Activated CD4-positive, alpha-beta T cell treated with anti-CD3 and anti-CD28 coated beads, Interleukin-2, amount 50 U/mL, for 1 hour (primary cell): Measurements from ENCODE around the gene C10orf53.
"Not testable (repeated sequence)": the region's sequence is repeated elsewhere in the genome, so short reads cannot be mapped to it uniquely, and the experiment has no call there.

ENCODE experiments used
- DNase-seq: peaks from one replicate; pipeline ENCODE4 v3.0.0-alpha.2; 2020

Gene C10orf53

DNA sequence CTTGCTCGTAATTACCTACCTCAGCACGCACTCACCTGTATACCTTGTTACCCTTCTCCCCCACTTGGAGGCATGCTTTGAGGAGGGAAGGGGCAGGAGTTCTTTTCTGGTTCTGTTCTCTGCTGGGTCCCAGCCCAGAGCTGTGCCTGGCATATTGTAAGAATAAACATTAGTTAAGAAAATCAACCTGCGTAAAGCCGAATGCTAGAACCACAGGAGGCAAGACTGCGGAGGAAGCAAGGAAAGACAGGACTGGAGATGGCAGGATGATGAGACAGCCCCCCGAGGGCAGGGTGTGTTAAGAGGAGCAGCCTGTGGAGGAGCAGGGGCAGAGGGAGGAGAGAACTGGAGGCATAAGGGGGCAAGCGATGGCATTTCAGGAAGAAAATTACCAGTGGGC is 9.5 kb downstream of the C10orf53 start:
- DNase-seq = no peak

- no peak for DNase-seq
Measured at GRCh38 chr10:49689882-49690510, 10.5 kb downstream of the C10orf53 start.

GRCh38 chr10:49690698-49691356 is 11.4 kb downstream of the C10orf53 start:
- no peak for DNase-seq

- DNase-seq = no peak
Measured at GRCh38 chr10:49691588-49691987, 12.1 kb downstream of the C10orf53 start.

DNA sequence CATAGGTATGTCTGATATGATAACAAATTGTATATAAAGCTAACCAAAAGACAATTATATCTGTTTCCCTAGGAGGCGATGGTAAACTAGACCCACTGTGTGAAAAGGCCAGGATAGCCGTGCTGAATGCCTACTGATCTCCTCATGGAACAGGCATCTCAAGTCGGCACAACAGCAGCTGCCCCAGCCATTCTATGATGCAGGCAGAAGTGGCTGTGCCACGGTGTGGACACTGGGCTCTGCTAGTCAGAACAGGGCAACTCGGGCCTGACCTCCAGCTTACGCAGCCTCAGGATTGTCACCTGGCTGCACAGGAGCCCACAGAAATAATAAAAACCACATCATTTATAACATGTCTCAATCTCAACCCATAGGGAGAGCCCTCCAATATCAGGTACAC is 15.0 kb downstream of the C10orf53 start:
- no peak for DNase-seq

DNA sequence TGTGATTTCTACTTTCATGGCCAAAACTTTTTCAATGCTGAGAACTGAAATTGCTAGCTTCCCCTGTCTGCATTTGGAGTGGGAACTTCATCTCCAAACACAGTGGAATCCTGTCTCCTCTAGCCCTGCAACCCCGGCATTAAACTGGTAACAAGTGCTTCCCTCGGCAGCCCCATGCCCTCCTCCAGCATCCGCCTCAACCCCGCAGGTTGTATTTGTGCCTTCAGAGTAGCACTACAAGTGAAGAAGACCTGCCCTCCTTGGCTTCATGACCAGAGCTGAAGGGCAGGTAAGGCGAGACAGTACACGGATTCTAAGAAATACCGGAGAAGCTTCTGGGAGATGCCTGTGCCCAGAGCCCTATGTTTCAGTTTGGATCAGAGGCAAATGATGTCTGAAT is 16.9 kb downstream of the C10orf53 start:
- no peak for DNase-seq

DNA sequence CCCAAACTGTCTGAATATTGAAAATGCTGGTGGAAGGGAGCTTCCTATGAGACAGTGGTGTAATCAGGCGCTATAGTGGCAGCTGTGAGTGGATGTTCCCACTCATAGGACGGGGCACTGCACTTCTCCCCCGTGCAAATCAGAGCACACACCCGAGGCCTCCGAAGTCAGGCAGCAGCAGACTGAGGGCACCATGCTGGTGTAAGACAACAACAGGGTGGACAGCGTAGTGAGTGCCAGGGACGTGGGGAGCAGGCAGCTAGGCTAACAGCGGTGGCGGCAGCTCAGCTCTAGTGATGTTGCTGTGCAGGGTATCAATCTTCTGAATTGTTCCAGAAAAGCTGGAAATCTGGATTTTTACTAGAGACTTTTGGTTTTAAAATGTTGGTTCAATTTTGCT is 19.2 kb downstream of the C10orf53 start:
- DNase-seq = no peak

GRCh38 chr10:49700211-49700610 is 20.8 kb downstream of the C10orf53 start:
- no peak for DNase-seq

DNA sequence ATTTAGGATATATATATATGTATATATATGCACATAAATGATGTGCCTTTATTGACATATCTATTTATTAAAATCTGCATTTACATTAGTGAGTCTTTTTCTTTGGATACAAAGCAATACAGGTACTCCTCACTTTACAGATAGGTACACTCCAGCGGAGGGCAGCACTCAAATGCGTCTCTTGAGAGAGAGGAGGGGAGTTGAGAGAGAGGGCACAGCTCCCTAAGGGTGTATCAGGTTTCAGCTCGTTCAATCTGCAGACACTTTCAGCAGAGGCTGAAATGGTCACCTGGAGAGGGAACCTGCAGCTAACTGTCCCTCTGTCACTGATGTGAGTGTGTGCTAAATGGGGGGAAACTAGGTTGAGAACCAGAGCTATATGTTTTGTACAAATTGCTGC is 21.5 kb downstream of the C10orf53 start:
- DNase-seq = no peak

- no peak for DNase-seq
Measured at GRCh38 chr10:49707585-49707984, 28.1 kb downstream of the C10orf53 start.

DNA sequence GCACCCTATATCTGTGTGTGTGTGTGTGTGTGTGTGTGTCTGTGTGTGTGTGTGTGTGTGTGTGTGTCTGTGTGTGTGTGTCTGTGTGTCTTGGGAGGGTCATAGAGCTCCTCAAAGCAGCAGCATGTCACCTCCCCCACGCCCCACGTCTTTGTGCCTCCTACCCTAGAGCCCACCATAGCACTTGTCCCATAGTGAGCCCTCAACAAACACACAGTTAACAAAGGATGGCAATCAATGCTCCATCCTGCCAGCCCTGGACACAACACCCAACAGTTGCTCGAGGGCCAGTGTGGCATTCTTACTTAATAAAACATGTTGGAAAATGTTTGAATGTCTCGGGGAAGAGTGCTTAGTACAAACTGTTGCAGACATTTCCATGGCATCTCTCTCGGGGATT is 30.5 kb downstream of the C10orf53 start:
- DNase-seq = no peak

DNA sequence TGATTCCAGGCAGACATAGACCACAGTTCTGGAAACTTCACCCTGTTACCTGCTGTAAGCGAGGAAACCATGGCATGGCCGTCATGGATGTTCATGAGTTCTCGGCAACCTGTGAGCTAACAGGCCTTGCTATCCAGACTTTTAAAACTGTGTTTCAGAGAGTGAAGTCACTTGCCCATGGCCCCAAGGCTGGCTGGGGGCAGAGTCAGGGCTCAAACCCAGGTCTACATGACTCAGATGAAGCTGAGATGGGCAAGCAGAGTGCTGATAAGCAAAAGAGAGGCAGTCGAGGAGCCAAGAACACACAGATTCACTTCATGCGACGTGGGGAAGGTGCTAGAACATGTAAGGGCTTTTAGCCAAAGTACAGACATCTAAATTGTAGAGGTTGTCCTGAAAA is 31.5 kb downstream of the C10orf53 start:
- no peak for DNase-seq

DNA sequence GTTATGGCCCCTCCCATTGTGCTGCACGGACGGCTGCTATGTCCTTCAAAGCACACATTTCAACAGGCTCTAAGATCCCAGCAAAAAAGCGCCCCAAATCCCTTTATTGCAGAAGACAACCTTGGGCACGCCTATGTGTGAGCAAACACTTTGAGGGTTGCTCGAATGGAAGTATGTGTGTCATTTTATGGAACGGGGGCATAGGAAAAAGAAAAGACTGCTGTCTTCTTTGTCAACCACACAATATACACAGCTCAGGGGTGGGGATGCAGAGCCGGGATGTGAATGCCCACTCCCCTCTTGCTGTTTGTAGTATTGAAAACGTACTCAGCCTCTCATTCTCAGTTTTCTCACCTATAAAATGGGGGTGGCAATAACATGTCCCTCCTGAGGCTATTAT is 32.0 kb downstream of the C10orf53 start:
- no peak for DNase-seq

DNA sequence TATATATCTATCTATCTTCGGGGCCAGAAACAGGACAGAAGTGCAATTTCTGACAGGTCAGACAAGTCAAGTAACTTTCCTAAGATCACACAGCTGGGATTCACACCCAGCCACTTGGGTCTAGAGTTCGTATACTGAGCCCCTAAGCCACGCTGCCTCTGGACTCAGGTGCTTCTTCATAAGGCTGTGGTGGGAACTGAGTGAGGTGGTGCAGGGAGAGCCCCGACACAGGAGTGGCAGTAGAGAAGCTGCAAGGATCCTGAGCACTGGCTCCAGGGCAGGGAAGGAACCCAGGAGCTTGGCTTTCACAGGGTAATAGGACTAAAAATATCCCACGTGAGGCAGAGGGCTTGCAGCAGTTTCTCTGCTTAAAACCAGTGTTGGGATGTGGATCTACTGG is 33.8 kb downstream of the C10orf53 start:
- no peak for DNase-seq

DNA sequence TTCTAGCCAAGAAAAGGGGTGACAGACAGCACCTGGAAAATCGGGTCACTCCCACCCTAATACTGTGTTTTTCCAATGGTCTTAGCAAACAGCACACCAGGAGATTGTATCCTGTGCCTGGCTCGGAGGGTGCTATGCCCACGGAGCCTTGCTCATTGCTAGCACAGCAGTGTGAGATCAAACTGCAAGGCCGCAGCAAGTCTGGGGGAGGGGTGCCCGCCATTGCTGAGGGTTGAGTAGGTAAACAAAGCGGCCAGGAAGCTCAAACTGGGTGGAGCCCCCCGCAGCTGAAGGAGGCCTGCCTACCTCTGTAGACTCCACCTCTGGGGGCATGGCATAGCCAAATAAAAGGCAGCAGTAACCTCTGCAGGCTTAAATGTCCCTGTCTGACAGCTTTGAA is 35.7 kb downstream of the C10orf53 start:
- DNase-seq = not testable (repeated sequence)

- no peak for DNase-seq
Measured at GRCh38 chr10:49726593-49726992, 47.1 kb downstream of the C10orf53 start.

- no peak for DNase-seq
Measured at GRCh38 chr10:49733866-49734265, 54.4 kb downstream of the C10orf53 start.

DNA sequence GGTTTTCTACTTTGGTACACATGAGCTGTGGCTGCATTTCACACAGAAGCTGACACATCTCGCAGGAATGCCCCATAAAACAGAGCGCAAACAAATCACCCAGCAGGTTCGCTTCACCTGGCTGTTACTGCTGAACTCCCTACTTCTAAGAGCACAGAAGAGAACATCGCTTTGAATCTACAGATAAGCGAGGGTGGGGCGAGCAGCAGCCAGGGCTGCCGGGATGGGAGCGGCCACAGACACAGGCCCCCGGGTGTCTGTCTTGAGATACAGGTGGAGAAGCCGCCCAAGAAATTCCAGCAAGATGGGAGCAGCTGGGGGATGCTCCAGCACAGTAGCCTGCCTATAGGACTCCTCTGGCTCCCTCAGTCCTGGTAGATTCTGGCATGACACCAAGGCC is 55.2 kb downstream of the C10orf53 start:
- DNase-seq = no peak

- no peak for DNase-seq
Measured at GRCh38 chr10:49735161-49735560, 55.7 kb downstream of the C10orf53 start.

- no peak for DNase-seq
Measured at GRCh38 chr10:49735848-49736563, 56.6 kb downstream of the C10orf53 start.

GRCh38 chr10:49736564-49737113 is 57.2 kb downstream of the C10orf53 start:
- no peak for DNase-seq

DNA sequence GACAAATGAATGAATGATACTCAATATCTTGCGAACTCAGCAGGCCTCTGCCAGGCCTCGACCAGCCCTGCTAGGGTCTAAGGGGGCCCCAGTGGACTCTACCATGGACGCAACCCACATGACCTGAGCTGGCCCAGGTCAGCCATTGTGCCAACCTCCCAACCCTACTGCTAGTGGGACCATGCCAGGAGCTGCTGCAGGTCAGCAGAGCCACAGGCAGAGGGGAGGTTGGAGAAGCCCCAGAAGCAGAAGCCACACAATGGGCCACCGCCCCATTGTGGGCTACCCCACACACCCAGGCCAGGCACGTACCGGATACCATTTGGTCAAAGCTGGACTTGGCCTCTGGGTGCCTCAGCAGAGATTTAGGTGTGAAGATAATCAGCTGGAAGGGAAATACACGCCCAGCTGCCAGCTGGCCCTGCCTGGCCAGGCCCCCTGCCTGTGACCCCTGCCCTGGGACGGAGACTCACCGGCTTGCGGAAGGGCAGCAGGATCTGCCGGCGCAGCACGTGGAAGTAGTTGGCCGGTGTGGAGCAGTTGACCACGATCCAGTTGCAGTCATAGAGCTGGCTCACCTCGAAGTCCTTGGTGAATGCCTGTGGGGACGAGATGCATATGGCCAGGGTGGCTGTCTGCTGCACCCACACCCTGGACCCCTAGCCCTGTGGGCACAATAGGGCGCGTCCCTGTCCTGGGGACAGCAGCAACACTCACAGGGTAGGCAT is 58.2 kb downstream of the C10orf53 start:
- no peak for DNase-seq

- DNase-seq = no peak
Measured at GRCh38 chr10:49738616-49739360, 59.3 kb downstream of the C10orf53 start.
